ENCODE data around the gene AMH. TPM values are rescaled to one million over a fixed set of nuclear protein-coding genes. Genes with fewer than 3 reads are reported as not detected.

The AMH gene
- total RNA-seq, 2 experiments from 2014 or later, result 14.8 to 49.7 TPM

GRCh38 chr19:2239771-2240770, 9.1 kb upstream of the AMH start:
- BruUV-seq (replicated peaks), result no TSS peak
- Histone ChIP-seq H3K36me3 (ENCODE audit: insufficient read depth, low read length) (peaks cover 83% of the 10 kb centered on the region), H3K79me2 (ENCODE audit: insufficient read depth, low read depth, low read length) (peaks cover 78% of the 10 kb centered on the region), H3K9me2 (ENCODE audit: insufficient read depth, low read length) (no peaks in the 10 kb centered on the region), H3K4me1 (ENCODE audit: insufficient read depth, low read length, poor library complexity, severe bottlenecking) (peaks cover 39% of the 10 kb centered on the region), H3K9me3 (ENCODE audit: low read length) (no peaks in the 10 kb centered on the region), H4K20me1 (ENCODE audit: insufficient read depth, low read length) (peaks cover 51% of the 10 kb centered on the region), H3K4me3 (ENCODE audit: low read depth, low read length, poor library complexity, severe bottlenecking) (peak overlapping the region; percentile 96), H2AFZ (ENCODE audit: low read length) (no peak overlapping the region), H3K27ac (ENCODE audit: low read depth, low read length, poor library complexity, severe bottlenecking) (peak overlapping the region; percentile 15), H3K4me2 (ENCODE audit: low read length) (peak overlapping the region; percentile 91)
- ChIA-PET POLR2A (interaction anchor here (0.9 to 1.0 kb wide), 3 partner anchors 16 to 157 kb away, joined by 3 to 4 read pairs (median 3); partner anchors contain the start of gene JSRP1), CTCF (ENCODE audit: unreplicated experiment) (interaction anchor here (0.8 kb wide), 1 partner anchor 20 kb away, joined by 3 read pairs; no protein-coding TSS in a partner anchor)
- no peak for TF ChIP-seq EZH2phosphoT487 (IDR thresholded peaks at IDR 0.05; ENCODE audit: borderline replicate concordance, low read depth, low read length)
- TF ChIP-seq CTCF (conservative IDR thresholded peaks at IDR 0.05; ENCODE audit: low read length), result no peak
- peak; percentile 59 for DNase-seq (ENCODE audit: low spot score)
- intact Hi-C loops (cut with micrococcal nuclease; ENCODE audit: unreplicated experiment), result loop anchor here (5.0 kb wide), 1 partner anchor 372 kb away; no protein-coding TSS in a partner anchor

GRCh38 chr19:2240881-2241760, 8.0 kb upstream of the AMH start:
- BruUV-seq (replicated peaks), result no TSS peak
- H3K4me2 ChIP-seq (ENCODE audit: low read length), result peak overlapping the region; percentile 91
- H3K27ac ChIP-seq (ENCODE audit: low read depth, low read length, poor library complexity, severe bottlenecking), result peak overlapping the region; percentile 15
- peaks cover 38% of the 10 kb centered on the region for H3K4me1 ChIP-seq (ENCODE audit: insufficient read depth, low read length, poor library complexity, severe bottlenecking)
- H3K4me3 ChIP-seq (ENCODE audit: low read depth, low read length, poor library complexity, severe bottlenecking), result peak overlapping the region; percentile 96
- intact Hi-C loops (cut with micrococcal nuclease; ENCODE audit: unreplicated experiment), result no loop called here
- peaks cover 69% of the 10 kb centered on the region for H3K79me2 ChIP-seq (ENCODE audit: insufficient read depth, low read depth, low read length)
- TF ChIP-seq CTCF (conservative IDR thresholded peaks at IDR 0.05; ENCODE audit: low read length), result no peak
- TF ChIP-seq EZH2phosphoT487 (IDR thresholded peaks at IDR 0.05; ENCODE audit: borderline replicate concordance, low read depth, low read length), result no peak
- peaks cover 93% of the 10 kb centered on the region for H3K36me3 ChIP-seq (ENCODE audit: insufficient read depth, low read length)
- no peaks in the 10 kb centered on the region for H3K9me2 ChIP-seq (ENCODE audit: insufficient read depth, low read length)
- H2AFZ ChIP-seq (ENCODE audit: low read length), result no peak overlapping the region
- ChIA-PET POLR2A (no interaction called here), CTCF (ENCODE audit: unreplicated experiment) (no interaction called here)
- no peak for DNase-seq (ENCODE audit: low spot score)
- no peaks in the 10 kb centered on the region for H3K9me3 ChIP-seq (ENCODE audit: low read length)
- H4K20me1 ChIP-seq (ENCODE audit: insufficient read depth, low read length), result peaks cover 48% of the 10 kb centered on the region
